Trophoblast cell (in vitro differentiated cells and primary cell): ENCODE data around the gene AQP6.

Experiments used
- DNase-seq, 2 donors: peaks; one replicate each; pipeline ENCODE4 v3.0.0-alpha.2; 2016
- H2AFZ ChIP-seq: 2 replicates; pipeline ENCODE4 v1.6.1; 2013; ENCODE audit warnings: low read length, moderate library complexity, mild to moderate bottlenecking; ENCODE audit not compliant: insufficient read depth, poor library complexity
- H2AK5ac ChIP-seq: 2 replicates; pipeline ENCODE4 v1.6.1; 2013; ENCODE audit warnings: mild to moderate bottlenecking, low read length
- H2BK120ac ChIP-seq: 2 replicates; pipeline ENCODE4 v1.6.1; 2013; ENCODE audit warnings: low read length, mild to moderate bottlenecking, moderate library complexity; ENCODE audit not compliant: insufficient read depth, poor library complexity
- H2BK12ac ChIP-seq: 2 replicates; pipeline ENCODE4 v1.6.1; 2013; ENCODE audit warnings: mild to moderate bottlenecking, low read length, moderate library complexity
- H2BK5ac ChIP-seq: 2 replicates; pipeline ENCODE4 v1.6.1; 2013; ENCODE audit warnings: low read length, low read depth, moderate library complexity, mild to moderate bottlenecking; ENCODE audit not compliant: poor library complexity
- H3K14ac ChIP-seq: 2 replicates; pipeline ENCODE4 v1.6.1; 2013; ENCODE audit warnings: mild to moderate bottlenecking, low read length
- H3K18ac ChIP-seq: 2 replicates; pipeline ENCODE4 v1.6.1; 2013; ENCODE audit warnings: mild to moderate bottlenecking, low read length
- H3K23ac ChIP-seq: 2 replicates; pipeline ENCODE4 v1.6.1; 2013; ENCODE audit warnings: low read length
- H3K27ac ChIP-seq: 2 replicates; pipeline ENCODE4 v1.5.1; 2013; ENCODE audit warnings: low read depth, mild to moderate bottlenecking, inconsistent platforms, low read length, moderate library complexity
- H3K27me3 ChIP-seq: 2 replicates; pipeline ENCODE4 v1.6.1; 2013; ENCODE audit warnings: inconsistent platforms, mild to moderate bottlenecking, low read length, moderate library complexity; ENCODE audit not compliant: insufficient read depth
- H3K36me3 ChIP-seq, 2 experiments: 1 replicate in 1 of 2; 2 replicates in 1 of 2; pipeline ENCODE4 v1.6.1; 2013; ENCODE audit warnings: low read length in 2 of 2, mild to moderate bottlenecking in 2 of 2, moderate library complexity in 1 of 2; ENCODE audit not compliant: insufficient read depth in 2 of 2, control insufficient read depth in 1 of 2
- H3K4ac ChIP-seq: 2 replicates; pipeline ENCODE4 v1.6.1; 2013; ENCODE audit warnings: low read depth, mild to moderate bottlenecking, low read length, moderate library complexity
- H3K4me1 ChIP-seq, 2 experiments: 1 replicate in 1 of 2; 2 replicates in 1 of 2; pipeline ENCODE4 v1.6.1; 2013; ENCODE audit warnings: low read length in 2 of 2, mild to moderate bottlenecking in 2 of 2, moderate library complexity in 1 of 2; ENCODE audit not compliant: insufficient read depth in 2 of 2, control insufficient read depth in 1 of 2
- H3K4me2 ChIP-seq: 2 replicates; pipeline ENCODE4 v1.6.1; 2013; ENCODE audit warnings: inconsistent platforms, mild to moderate bottlenecking, low read length, moderate library complexity
- H3K4me3 ChIP-seq: 2 replicates; pipeline ENCODE4 v1.5.1; 2013; ENCODE audit warnings: mild to moderate bottlenecking, low read depth, low read length, inconsistent platforms
- H3K79me1 ChIP-seq: one replicate; pipeline ENCODE4 v1.6.1; 2013; ENCODE audit warnings: low read length
- H3K79me2 ChIP-seq: 2 replicates; pipeline ENCODE4 v1.6.1; 2013; ENCODE audit warnings: low read length, mild to moderate bottlenecking; ENCODE audit not compliant: control insufficient read depth, insufficient read depth, poor library complexity
- H3K9ac ChIP-seq: 2 replicates; pipeline ENCODE4 v1.6.1; 2013; ENCODE audit warnings: mild to moderate bottlenecking, low read length
- H3K9me3 ChIP-seq: 2 replicates; pipeline ENCODE4 v1.6.1; 2013; ENCODE audit warnings: low read depth, mild to moderate bottlenecking, control low read depth, inconsistent platforms, low read length; ENCODE audit not compliant: insufficient read depth
- H4K12ac ChIP-seq: 2 replicates; pipeline ENCODE4 v1.6.1; 2013; ENCODE audit warnings: low read depth, mild to moderate bottlenecking, low read length, moderate library complexity
- H4K8ac ChIP-seq: 2 replicates; pipeline ENCODE4 v1.6.1; 2013; ENCODE audit warnings: low read depth, mild to moderate bottlenecking, low read length, moderate library complexity
- H4K91ac ChIP-seq: one replicate; pipeline ENCODE4 v1.6.1; 2013; ENCODE audit warnings: low read depth, mild to moderate bottlenecking, low read length, moderate library complexity
- WGBS: extraction: QIAGEN DNeasy Blood & Tissue Kit; methylation state at CpG from one replicate; pipeline ENCODE4 v1.1.7; 2013; ENCODE audit warnings: missing lambda C conversion rate; ENCODE audit not compliant: insufficient read length, insufficient coverage; ENCODE audit errors: extremely low coverage; 5-methylcytosine and 5-hydroxymethylcytosine counted together

The AQP6 gene

DNA sequence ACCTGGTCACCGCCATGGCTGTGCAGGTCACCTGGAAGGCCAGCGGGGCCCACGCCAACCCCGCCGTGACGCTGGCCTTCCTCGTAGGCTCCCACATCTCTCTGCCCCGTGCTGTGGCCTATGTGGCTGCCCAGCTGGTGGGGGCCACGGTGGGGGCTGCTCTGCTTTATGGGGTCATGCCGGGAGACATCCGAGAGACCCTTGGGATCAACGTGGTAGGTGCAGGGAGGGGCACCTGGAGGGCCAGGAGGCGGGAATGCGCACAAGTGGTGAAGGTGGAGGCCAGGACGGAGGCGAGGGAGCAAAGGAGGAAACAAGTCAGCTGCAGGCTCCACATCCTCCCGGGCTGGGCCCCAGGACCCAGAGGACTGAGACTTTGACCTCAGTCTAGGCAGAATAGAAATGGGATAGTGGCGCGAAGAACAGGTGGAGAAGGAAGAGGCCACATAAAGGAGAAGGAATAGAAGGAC is 649 bp downstream of the AQP6 start:
- H3K79me2 ChIP-seq: no peaks in the 10 kb centered on the region
- no peak overlapping the region for H3K4ac ChIP-seq
- no peak overlapping the region for H3K14ac ChIP-seq
- H3K9me3 ChIP-seq: peaks cover 3% of the 10 kb centered on the region
- no peaks in the 10 kb centered on the region for H3K27me3 ChIP-seq
- H3K23ac ChIP-seq: no peak overlapping the region
- H3K9ac ChIP-seq: no peak overlapping the region
- H3K79me1 ChIP-seq: no peaks in the 10 kb centered on the region
- H2AFZ ChIP-seq: no peak overlapping the region
- no CpG with 5 or more reads among the region's 19 CpGs for WGBS
- no peak overlapping the region for H4K8ac ChIP-seq
- H3K18ac ChIP-seq: no peak overlapping the region
- H4K12ac ChIP-seq: no peak overlapping the region
- H3K4me3 ChIP-seq: no peak overlapping the region
- H3K27ac ChIP-seq: no peak overlapping the region
- no peak for DNase-seq
- H2BK120ac ChIP-seq: no peak overlapping the region
- H3K4me2 ChIP-seq: no peak overlapping the region
- H3K36me3 ChIP-seq: no peaks in the 10 kb centered on the region
- no peak overlapping the region for H2BK12ac ChIP-seq
- no peak overlapping the region for H2BK5ac ChIP-seq
- H3K4me1 ChIP-seq: no peaks in the 10 kb centered on the region
- H2AK5ac ChIP-seq: no peak overlapping the region
- H4K91ac ChIP-seq: no peak overlapping the region

DNA sequence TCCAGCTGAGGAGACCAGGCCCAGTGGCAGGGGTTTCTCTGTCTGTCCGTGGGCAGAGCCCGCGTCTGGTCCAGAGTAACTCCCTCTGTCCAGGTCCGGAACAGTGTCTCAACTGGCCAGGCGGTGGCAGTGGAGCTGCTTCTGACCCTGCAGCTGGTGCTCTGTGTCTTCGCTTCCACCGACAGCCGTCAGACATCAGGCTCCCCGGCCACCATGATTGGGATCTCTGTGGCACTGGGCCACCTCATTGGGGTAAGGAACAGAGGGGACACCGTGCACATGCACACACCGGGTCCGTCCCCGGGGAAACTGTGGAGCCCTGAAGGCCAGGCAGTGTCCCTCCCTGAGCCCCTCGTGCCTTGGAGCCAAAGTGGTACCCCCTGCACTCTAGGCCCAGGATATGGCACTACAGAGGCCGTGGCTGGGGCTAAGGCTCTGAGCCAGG is 1.5 kb downstream of the AQP6 start:
- peak; percentile 62 to 76 for DNase-seq
- no peak overlapping the region for H3K4me2 ChIP-seq
- H3K4me3 ChIP-seq: no peak overlapping the region
- H4K12ac ChIP-seq: no peak overlapping the region
- no peak overlapping the region for H2AK5ac ChIP-seq
- H2BK12ac ChIP-seq: no peak overlapping the region
- no peak overlapping the region for H4K8ac ChIP-seq
- no peak overlapping the region for H3K27ac ChIP-seq
- no peak overlapping the region for H3K14ac ChIP-seq
- H2BK120ac ChIP-seq: no peak overlapping the region
- H3K9ac ChIP-seq: no peak overlapping the region
- no peaks in the 10 kb centered on the region for H3K36me3 ChIP-seq
- H3K4ac ChIP-seq: no peak overlapping the region
- no peaks in the 10 kb centered on the region for H3K79me1 ChIP-seq
- H3K4me1 ChIP-seq: no peaks in the 10 kb centered on the region
- H3K23ac ChIP-seq: no peak overlapping the region
- H3K9me3 ChIP-seq: peaks cover 2% of the 10 kb centered on the region
- H2BK5ac ChIP-seq: no peak overlapping the region
- H2AFZ ChIP-seq: no peak overlapping the region
- H4K91ac ChIP-seq: no peak overlapping the region
- no peaks in the 10 kb centered on the region for H3K79me2 ChIP-seq
- H3K27me3 ChIP-seq: no peaks in the 10 kb centered on the region
- WGBS: no CpG with 5 or more reads among the region's 15 CpGs
- H3K18ac ChIP-seq: no peak overlapping the region

- no peaks in the 10 kb centered on the region for H3K36me3 ChIP-seq
- no peak overlapping the region for H3K18ac ChIP-seq
- H3K4ac ChIP-seq: no peak overlapping the region
- WGBS: no CpG with 5 or more reads among the region's 8 CpGs
- no peak overlapping the region for H3K27ac ChIP-seq
- H3K9me3 ChIP-seq: peaks cover 2% of the 10 kb centered on the region
- no peak overlapping the region for H2AFZ ChIP-seq
- no peak overlapping the region for H3K4me3 ChIP-seq
- H2AK5ac ChIP-seq: no peak overlapping the region
- H4K91ac ChIP-seq: no peak overlapping the region
- no peaks in the 10 kb centered on the region for H3K79me1 ChIP-seq
- no peak overlapping the region for H3K9ac ChIP-seq
- H3K79me2 ChIP-seq: no peaks in the 10 kb centered on the region
- no peak overlapping the region for H2BK12ac ChIP-seq
- DNase-seq: no peak
- H2BK120ac ChIP-seq: no peak overlapping the region
- no peak overlapping the region for H3K14ac ChIP-seq
- no peaks in the 10 kb centered on the region for H3K4me1 ChIP-seq
- no peak overlapping the region for H3K4me2 ChIP-seq
- H2BK5ac ChIP-seq: no peak overlapping the region
- no peak overlapping the region for H4K12ac ChIP-seq
- no peak overlapping the region for H3K23ac ChIP-seq
- H3K27me3 ChIP-seq: no peaks in the 10 kb centered on the region
- no peak overlapping the region for H4K8ac ChIP-seq
Observed at GRCh38 chr12:49974677-49975317, 2.0 kb downstream of the AQP6 start.

- Histone ChIP-seq H4K12ac (no peak overlapping the region), H4K8ac (no peak overlapping the region), H3K79me2 (no peaks in the 10 kb centered on the region), H2BK12ac (no peak overlapping the region), H2AFZ (no peak overlapping the region), H3K4ac (no peak overlapping the region), H3K4me2 (no peak overlapping the region), H3K14ac (no peak overlapping the region), H4K91ac (no peak overlapping the region), H3K36me3 (no peaks in the 10 kb centered on the region), H3K27me3 (no peaks in the 10 kb centered on the region), H2BK5ac (no peak overlapping the region), H3K18ac (no peak overlapping the region), H3K4me1 (no peaks in the 10 kb centered on the region), H2AK5ac (no peak overlapping the region), H3K9ac (no peak overlapping the region), H3K23ac (no peak overlapping the region), H3K27ac (no peak overlapping the region), H3K9me3 (peaks cover 2% of the 10 kb centered on the region), H2BK120ac (no peak overlapping the region), H3K79me1 (no peaks in the 10 kb centered on the region), H3K4me3 (no peak overlapping the region)
- no CpG with 5 or more reads among the region's 17 CpGs for WGBS
- no peak for DNase-seq
Observed at GRCh38 chr12:49975318-49975761, 2.6 kb downstream of the AQP6 start.
